ENCODE measurements around the gene PPP2R3B. TPM values are rescaled to one million over a fixed set of nuclear protein-coding genes. Genes with fewer than 3 reads are reported as not detected.
"Not testable (repeated sequence)": the region's sequence is repeated elsewhere in the genome, so short reads cannot be mapped to it uniquely, and the experiment has no call there.

PPP2R3B gene
- polyA plus RNA-seq, 1 experiment: 4.8 TPM

DNA sequence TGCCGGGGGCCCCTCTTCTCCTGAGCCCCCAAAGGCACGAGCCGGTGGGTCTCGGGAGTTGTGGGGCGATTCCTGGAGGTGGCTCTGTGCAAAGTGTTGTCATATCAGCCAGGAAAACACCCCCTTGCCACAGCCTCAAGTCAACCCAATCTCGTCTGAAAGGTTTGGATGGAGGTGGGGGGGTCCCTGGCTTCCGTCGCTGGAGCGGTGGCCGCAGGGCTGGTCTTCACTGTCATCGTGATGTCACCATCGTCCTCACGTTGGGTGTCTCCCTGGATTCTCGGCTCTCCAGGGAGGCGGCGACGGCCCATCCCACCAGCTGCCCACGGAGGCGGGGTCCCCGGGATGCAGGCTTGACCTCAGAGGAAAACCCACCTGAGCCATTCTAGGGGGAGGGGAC lies 38.3 kb upstream of the PPP2R3B start:
- CTCF ChIA-PET: no interaction called here
- Histone ChIP-seq H3K27me3 (ENCODE audit: control insufficient read depth, insufficient read depth, low read length) (no peaks in the 10 kb centered on the region), H3K9me3 (ENCODE audit: control insufficient read depth, insufficient read depth, low read length) (peaks cover 87% of the 10 kb centered on the region), H3K27ac (ENCODE audit: low read depth, low read length) (no peak overlapping the region), H3K4me3 (ENCODE audit: low read depth, low read length) (no peak overlapping the region)
- DNase-seq (ENCODE audit: low read depth, low spot score): no peak
- POLR2A ChIA-PET: no interaction called here
- TF ChIP-seq CTCF (IDR thresholded peaks at IDR 0.05; ENCODE audit: low read depth, low read length): no peak

DNA sequence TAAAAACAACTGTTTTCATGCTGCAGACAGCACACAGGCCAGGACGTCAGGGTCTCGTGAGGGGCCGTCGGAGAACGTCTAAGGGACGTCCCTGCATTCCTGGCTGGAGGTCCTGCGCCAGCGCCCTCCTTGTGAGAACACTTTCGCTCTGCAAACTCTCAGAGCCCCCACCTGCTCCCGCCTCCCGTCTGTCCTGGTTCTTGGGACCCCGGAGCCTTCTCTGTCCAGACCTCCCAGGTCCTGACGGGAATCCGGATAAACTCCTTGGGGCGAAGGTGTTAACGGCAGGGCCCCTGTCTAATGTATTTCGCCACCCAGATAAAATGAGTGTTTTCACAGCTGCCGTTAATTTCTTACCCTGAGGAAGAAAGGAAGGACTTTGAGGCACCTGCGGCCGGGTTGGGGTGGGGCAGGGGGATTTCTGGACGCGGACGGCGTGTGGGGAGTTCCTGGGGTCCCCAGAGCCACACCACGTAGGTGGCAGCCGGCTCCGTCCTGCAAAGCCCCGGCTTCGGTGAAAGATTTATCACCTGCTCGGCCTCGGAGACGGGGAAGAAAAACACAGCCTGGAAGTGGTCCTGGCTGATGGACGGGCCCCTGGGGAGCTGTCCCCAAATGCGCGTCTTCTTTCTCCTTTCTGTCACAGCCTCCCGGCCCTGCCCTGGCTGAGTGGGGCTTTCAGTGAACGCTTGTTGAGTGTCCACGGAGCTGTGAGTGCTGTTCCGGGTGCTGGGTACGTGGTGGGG lies 35.1 kb upstream of the PPP2R3B start:
- CTCF ChIA-PET: no interaction called here
- H3K27me3 ChIP-seq (ENCODE audit: control insufficient read depth, insufficient read depth, low read length): no peaks in the 10 kb centered on the region
- TF ChIP-seq CTCF (IDR thresholded peaks at IDR 0.05; ENCODE audit: low read depth, low read length): no peak

DNA sequence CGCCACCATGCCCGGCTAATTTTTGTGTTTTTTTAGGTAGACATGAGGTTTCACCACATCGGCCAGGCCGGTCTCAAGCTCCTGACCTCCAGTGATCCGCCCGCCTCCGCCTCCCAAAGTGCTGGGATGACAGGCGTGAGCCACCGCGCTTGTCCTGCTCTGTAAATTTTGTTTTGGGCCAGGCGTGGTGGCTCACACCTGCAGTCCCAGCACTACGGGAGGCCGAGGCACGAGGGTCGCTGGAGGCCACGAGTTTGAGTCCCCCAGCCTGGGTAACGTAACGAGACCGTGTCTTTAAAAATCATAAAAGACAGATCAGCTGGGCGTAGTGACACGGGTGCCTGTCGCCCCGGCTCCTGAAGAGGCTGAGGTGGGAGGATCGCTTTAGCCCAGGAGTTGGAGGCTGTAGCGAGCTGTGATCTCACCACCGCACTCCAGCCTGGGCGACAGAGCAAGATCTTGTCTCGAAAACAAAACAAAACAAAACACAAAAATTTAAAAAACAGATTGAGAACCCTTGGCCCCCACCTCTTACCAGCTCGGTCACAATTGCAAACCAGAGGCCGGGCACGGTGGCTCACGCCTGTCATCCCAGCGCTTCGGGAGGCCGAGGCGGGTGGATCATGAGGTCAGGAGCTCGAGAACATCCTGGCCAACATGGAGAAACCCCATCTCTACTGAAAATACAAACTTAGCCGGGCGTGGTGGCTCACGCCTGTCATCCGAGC lies 34.0 kb upstream of the PPP2R3B start:
- POLR2A ChIA-PET: no interaction called here
- CTCF ChIA-PET: no interaction called here

More for the DNA sequence above, 35.1 kb upstream of the PPP2R3B start:
- DNase-seq (ENCODE audit: low read depth, low spot score): no peak
- Histone ChIP-seq H3K27ac (ENCODE audit: low read depth, low read length) (no peak overlapping the region), H3K9me3 (ENCODE audit: control insufficient read depth, insufficient read depth, low read length) (peaks cover 84% of the 10 kb centered on the region), H3K4me3 (ENCODE audit: low read depth, low read length) (no peak overlapping the region)
- POLR2A ChIA-PET: no interaction called here

GRCh38 chrX:418927-419729 lies 32.4 kb upstream of the PPP2R3B start:
- Histone ChIP-seq H3K27ac (ENCODE audit: low read depth, low read length) (no peak overlapping the region), H3K9me3 (ENCODE audit: control insufficient read depth, insufficient read depth, low read length) (peaks cover 70% of the 10 kb centered on the region), H3K4me3 (ENCODE audit: low read depth, low read length) (no peak overlapping the region), H3K27me3 (ENCODE audit: control insufficient read depth, insufficient read depth, low read length) (no peaks in the 10 kb centered on the region)
- ChIA-PET CTCF (no interaction called here), POLR2A (no interaction called here)
- DNase-seq (ENCODE audit: low read depth, low spot score): no peak
- no peak for TF ChIP-seq CTCF (IDR thresholded peaks at IDR 0.05; ENCODE audit: low read depth, low read length)

More for the DNA sequence above, 34.0 kb upstream of the PPP2R3B start:
- Histone ChIP-seq H3K27me3 (ENCODE audit: control insufficient read depth, insufficient read depth, low read length) (no peaks in the 10 kb centered on the region), H3K4me3 (ENCODE audit: low read depth, low read length) (no peak overlapping the region), H3K27ac (ENCODE audit: low read depth, low read length) (no peak overlapping the region), H3K9me3 (ENCODE audit: control insufficient read depth, insufficient read depth, low read length) (peaks cover 85% of the 10 kb centered on the region)
- TF ChIP-seq CTCF (IDR thresholded peaks at IDR 0.05; ENCODE audit: low read depth, low read length): no peak
- DNase-seq (ENCODE audit: low read depth, low spot score): no peak

DNA sequence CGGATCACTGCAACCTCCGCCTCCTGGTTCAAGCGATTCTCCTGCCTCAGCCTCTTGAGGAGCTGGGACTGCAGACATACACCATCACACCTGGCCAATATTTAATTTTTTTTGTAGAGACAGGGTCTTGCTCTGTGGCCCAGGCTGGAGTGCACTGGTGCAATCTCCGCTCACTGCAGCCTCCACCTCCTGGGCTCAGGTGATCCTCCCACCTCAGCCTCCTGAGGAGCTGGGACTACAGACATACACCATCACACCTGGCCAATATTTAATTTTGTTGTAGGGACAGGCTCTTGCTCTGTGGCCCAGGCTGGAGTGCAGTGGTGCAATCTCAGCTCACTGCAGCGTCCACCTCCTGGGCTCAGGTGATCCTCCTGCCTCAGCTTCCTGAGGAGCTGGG lies 28.8 kb upstream of the PPP2R3B start:
- H3K27me3 ChIP-seq (ENCODE audit: control insufficient read depth, insufficient read depth, low read length); H3K4me3 ChIP-seq (ENCODE audit: low read depth, low read length); H3K27ac ChIP-seq (ENCODE audit: low read depth, low read length); DNase-seq (ENCODE audit: low read depth, low spot score); POLR2A ChIA-PET; CTCF ChIA-PET: not testable (repeated sequence)
- H3K9me3 ChIP-seq (ENCODE audit: control insufficient read depth, insufficient read depth, low read length): peaks cover 46% of the 10 kb centered on the region

Data from AG04450 (cell line).